BJ (cell line): ENCODE data around the gene RBMS3. TPM values are rescaled to one million over a fixed set of nuclear protein-coding genes. Genes with fewer than 3 reads are reported as not detected.

Experiments
- CTCF ChIA-PET: fragments of 350-600 bp; formaldehyde crosslinking; extraction: SDS; loops from one replicate; lab custom pipeline; 2021; ENCODE audit warnings: antibody characterized with exemption, inconsistent platforms; lab: Yijun Ruan, JAX
- POLR2A ChIA-PET: fragments of 300-600 bp; sonication (Branson Sonifier 250); formaldehyde crosslinking; extraction: SDS; loops from one replicate; lab custom pipeline; 2021; ENCODE audit warnings: antibody characterized with exemption; lab: Charles Lee
- DNase-seq: peaks from one replicate; pipeline ENCODE4 v3.0.0-alpha.2; 2011; ENCODE audit warnings: low read depth
- H3K27me3 ChIP-seq: 2 replicates; pipeline ENCODE4 v1.6.0; 2011; ENCODE audit warnings: low read length; ENCODE audit not compliant: control insufficient read depth, insufficient read depth
- H3K36me3 ChIP-seq: 2 replicates; pipeline ENCODE4 v1.5.1; 2011; ENCODE audit warnings: low read length; ENCODE audit not compliant: control insufficient read depth, insufficient read depth
- H3K4me3 ChIP-seq: 2 replicates; pipeline ENCODE4 v1.5.1; 2011; ENCODE audit warnings: low read depth, mild to moderate bottlenecking, control low read depth, low read length
- polyA plus RNA-seq: library from polyadenylated mRNA; depleted of rRNA; stranded (reverse); fragments of >200 nt; gene quantifications from 2 replicates; pipeline ENCODE4 v1.2.3, GENCODE V29; 2011
- TF ChIP-seq, protein P1 (sequence below): IDR thresholded peaks from 2 replicates; pipeline ENCODE4 v1.5.1; 2011; ENCODE audit warnings: low read depth, mild to moderate bottlenecking, control low read depth, inconsistent platforms, low read length, moderate library complexity; ENCODE audit not compliant: insufficient read depth

The RBMS3 gene
- polyA plus RNA-seq, 1 experiment: 14.5 TPM

DNA sequence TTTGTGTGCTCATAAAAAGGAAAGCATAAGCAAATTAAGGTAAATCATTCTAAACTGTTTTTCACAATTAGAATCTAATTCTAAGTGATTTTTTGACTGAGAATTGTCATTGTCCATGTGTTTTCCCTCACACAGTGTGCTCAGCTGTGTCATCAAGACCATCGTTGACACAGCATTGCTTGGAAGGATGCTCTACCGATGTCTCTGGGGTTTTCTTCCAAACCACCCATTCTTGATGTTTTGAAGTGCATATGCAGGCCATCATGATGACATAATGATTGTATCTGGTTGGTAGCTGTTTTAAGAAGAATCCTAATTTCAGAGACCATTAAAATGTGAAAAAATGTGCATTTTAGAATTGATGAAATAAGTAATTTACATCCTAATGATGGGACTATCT, 347.9 kb downstream of the RBMS3 start:
- H3K36me3 ChIP-seq: no peaks in the 10 kb centered on the region
- H3K4me3 ChIP-seq: no peak overlapping the region
- POLR2A ChIA-PET: no interaction called here
- CTCF ChIA-PET: no interaction called here
- TF ChIP-seq, protein P1, sequence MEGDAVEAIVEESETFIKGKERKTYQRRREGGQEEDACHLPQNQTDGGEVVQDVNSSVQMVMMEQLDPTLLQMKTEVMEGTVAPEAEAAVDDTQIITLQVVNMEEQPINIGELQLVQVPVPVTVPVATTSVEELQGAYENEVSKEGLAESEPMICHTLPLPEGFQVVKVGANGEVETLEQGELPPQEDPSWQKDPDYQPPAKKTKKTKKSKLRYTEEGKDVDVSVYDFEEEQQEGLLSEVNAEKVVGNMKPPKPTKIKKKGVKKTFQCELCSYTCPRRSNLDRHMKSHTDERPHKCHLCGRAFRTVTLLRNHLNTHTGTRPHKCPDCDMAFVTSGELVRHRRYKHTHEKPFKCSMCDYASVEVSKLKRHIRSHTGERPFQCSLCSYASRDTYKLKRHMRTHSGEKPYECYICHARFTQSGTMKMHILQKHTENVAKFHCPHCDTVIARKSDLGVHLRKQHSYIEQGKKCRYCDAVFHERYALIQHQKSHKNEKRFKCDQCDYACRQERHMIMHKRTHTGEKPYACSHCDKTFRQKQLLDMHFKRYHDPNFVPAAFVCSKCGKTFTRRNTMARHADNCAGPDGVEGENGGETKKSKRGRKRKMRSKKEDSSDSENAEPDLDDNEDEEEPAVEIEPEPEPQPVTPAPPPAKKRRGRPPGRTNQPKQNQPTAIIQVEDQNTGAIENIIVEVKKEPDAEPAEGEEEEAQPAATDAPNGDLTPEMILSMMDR: no peak
- DNase-seq: no peak
- no peaks in the 10 kb centered on the region for H3K27me3 ChIP-seq

DNA sequence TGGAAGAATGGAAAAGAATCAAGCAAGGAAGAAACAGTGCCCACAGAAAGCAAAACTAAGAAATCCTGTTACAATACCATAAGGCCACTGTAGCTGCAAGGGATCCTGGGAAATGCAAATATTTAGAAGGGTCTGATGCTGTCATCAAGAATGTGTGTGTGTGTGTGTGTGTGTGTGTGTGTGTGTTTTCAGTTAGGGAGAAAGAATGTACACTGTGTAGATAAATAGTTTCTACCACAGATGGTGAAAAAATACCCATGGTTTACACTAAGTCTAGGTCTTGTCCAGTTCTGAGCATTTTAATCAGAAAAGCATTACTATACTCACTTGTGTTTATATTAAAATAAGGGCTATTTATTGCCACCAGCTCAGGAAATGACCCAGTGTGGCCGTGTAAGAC, 355.0 kb downstream of the RBMS3 start:
- Histone ChIP-seq H3K36me3 (no peaks in the 10 kb centered on the region), H3K27me3 (no peaks in the 10 kb centered on the region), H3K4me3 (no peak overlapping the region)
- CTCF ChIA-PET: no interaction called here
- POLR2A ChIA-PET: no interaction called here
- TF ChIP-seq, protein P1: no peak
- DNase-seq: no peak

DNA sequence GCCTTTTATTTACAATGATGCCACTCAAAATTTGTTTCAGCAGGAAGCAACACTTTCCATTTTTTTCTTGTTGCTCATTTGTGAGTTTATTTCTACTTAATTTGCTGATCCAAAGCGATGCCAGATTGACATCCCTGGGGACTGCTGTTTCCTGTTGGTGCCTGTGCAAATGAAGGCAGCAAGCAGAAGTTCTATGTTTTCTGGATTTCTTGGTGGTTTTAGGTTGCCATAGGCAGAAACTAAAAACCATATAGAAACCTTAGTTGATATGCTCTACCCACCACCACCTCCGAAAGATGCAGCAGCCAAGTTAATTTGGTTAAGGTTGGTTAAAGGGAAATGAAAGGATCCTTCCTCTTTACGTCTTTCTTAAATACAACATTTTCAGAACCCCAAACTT, 356.2 kb downstream of the RBMS3 start:
- ChIA-PET POLR2A (no interaction called here), CTCF (no interaction called here)
- no peaks in the 10 kb centered on the region for H3K27me3 ChIP-seq
- no peak overlapping the region for H3K4me3 ChIP-seq
- TF ChIP-seq, protein P1: no peak
- no peak for DNase-seq
- no peaks in the 10 kb centered on the region for H3K36me3 ChIP-seq

DNA sequence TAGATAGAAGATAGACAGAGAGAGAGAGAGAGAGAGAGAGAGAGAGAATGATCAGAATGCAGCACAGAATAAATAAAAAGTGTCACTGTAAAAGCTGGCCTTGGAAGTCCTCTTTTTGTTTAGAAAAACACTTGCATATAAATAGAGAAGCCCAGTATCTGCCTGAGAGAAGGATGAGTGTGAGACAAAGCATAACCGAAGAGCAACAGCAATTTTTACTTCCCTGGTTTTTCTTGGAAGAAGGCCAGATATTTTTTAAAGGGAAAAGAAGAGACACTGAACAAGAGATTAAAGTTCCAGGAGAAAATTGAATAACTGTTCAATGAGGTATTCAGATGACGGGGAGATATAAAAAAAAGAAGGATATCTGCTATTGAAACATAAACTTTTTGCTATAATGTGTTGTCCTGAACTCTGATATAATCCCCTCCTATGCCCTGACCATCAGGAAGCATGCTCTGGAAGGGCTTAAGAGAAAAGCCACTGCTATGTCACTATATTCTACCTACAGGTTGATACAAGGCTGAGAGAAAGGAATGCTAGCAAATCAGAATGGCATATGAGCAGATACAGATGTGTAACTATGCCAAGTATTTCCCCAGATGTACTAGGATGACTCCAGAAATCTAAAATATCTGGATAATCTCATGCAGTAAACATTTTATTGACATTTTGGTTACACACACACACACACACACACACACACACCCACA, 358.9 kb downstream of the RBMS3 start:
- Histone ChIP-seq H3K27me3 (no peaks in the 10 kb centered on the region), H3K36me3 (no peaks in the 10 kb centered on the region), H3K4me3 (no peak overlapping the region)
- TF ChIP-seq, protein P1: no peak
- no peak for DNase-seq
- POLR2A ChIA-PET: no interaction called here
- CTCF ChIA-PET: no interaction called here

DNA sequence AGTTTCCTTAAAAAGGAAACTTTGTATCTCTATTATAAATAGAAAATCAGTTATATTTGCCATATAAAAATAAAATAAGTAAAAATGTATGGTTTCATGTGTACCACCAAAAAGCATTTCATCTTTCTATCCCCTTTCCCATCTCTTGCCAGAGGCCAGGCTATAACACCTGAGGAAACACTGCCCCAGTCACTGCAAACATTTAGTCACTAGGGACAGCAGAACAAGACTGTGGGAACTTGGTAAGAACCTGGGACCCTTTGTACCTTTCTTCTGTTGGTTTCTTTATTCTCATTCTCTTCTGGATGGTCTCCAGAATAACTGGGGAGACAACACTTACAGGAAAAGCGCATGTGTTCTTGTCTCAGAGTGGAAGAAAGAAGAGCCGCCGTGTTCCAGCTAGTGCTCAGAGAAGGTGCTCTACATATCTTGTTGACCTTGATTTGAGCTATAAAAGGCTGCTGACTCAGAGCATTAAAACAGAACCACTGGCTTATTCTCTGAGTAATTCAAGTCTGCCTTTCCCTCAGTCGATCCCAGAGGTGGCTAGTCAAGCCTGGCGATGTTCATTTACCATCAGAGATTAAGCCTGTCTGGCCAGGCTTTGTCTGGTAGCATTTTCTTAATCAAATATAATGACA, 361.6 kb downstream of the RBMS3 start:
- ChIA-PET CTCF (no interaction called here), POLR2A (no interaction called here)
- TF ChIP-seq, protein P1: no peak
- peak; percentile 20 for DNase-seq
- H3K4me3 ChIP-seq: no peak overlapping the region
- H3K27me3 ChIP-seq: no peaks in the 10 kb centered on the region
- H3K36me3 ChIP-seq: no peaks in the 10 kb centered on the region
